Fibroblast of villous mesenchyme (primary cell): ENCODE data around the gene AGBL3. TPM values are rescaled to one million over a fixed set of nuclear protein-coding genes. Genes with fewer than 3 reads are reported as not detected.

ENCODE experiments used
- DNase-seq: peaks from one replicate; pipeline ENCODE4 v3.0.0-alpha.2; 2010; ENCODE audit warnings: low read depth
- H3K4me3 ChIP-seq: 2 replicates; pipeline ENCODE4 v1.5.1; 2011; ENCODE audit warnings: low read depth, mild to moderate bottlenecking, low read length
- total RNA-seq: library from RNA; depleted of rRNA; stranded (reverse); fragments of >200 nt; gene quantifications from 2 replicates; pipeline ENCODE4 v1.2.3, GENCODE V29; 2012
- TF ChIP-seq, protein P1 (sequence below): IDR thresholded peaks from 2 replicates; pipeline ENCODE4 v1.5.1; 2012; ENCODE audit warnings: low read depth, mild to moderate bottlenecking, low read length; ENCODE audit not compliant: insufficient read depth

AGBL3 gene
- total RNA-seq, 1 donor, result 1.3 TPM

DNA sequence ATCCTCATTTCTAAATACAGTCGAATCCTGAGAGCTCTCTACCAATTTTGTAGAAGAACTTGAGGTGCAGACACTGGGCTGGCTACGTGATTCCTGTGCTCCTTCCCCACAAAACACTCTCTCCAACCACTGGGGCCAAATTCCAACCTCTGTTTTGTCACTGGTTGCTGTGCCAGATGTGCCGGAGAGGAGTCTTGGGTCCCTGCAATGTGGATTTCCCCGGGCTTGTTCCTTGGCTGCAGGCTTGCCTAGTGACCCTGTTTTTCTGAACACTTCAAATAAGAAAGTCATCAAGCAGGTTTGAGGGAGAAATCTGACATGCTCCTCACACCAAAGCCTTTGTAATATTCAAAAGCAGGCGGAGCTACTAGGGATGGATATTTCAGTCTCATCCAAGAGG, 44.4 kb upstream of the AGBL3 start:
- H3K4me3 ChIP-seq, result no peak overlapping the region
- DNase-seq, result no peak
- TF ChIP-seq, protein P1, sequence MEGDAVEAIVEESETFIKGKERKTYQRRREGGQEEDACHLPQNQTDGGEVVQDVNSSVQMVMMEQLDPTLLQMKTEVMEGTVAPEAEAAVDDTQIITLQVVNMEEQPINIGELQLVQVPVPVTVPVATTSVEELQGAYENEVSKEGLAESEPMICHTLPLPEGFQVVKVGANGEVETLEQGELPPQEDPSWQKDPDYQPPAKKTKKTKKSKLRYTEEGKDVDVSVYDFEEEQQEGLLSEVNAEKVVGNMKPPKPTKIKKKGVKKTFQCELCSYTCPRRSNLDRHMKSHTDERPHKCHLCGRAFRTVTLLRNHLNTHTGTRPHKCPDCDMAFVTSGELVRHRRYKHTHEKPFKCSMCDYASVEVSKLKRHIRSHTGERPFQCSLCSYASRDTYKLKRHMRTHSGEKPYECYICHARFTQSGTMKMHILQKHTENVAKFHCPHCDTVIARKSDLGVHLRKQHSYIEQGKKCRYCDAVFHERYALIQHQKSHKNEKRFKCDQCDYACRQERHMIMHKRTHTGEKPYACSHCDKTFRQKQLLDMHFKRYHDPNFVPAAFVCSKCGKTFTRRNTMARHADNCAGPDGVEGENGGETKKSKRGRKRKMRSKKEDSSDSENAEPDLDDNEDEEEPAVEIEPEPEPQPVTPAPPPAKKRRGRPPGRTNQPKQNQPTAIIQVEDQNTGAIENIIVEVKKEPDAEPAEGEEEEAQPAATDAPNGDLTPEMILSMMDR, result no peak

DNA sequence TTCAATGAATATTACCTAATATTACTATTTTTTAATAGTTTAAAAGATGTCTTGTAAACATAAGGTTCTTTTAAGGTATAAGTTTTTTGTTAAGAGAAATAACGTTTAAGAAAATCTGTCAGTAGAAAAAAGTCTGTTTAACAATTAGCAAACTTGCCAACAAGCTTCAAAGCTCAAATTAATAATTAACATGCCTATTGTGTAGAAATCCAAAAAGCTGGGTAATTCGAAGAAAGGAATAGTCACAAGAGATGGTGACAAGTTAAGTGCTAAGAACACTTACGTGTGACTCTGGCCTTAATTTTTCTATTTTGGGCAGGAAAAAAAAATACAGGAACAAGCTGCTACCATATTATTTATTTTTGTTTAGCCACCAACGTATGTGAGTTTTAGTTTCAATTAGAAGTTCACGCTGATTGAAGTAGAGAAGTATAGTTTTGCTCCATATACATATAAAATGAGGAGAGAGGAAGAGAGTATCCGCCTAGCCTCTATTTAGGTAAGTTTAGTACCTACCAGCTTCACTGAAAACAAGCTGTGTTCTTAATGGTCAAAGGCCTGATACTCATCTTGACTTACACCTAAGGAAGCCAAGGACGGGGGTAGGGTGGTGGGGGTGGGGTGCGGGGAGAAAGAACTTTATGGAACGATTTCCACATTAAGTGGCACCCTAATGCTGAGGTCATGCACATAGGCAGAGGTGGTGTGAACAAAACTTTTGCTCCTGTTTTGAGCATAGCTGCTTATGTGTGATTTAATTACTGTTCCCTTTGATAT, 43.4 kb upstream of the AGBL3 start:
- H3K4me3 ChIP-seq, result no peak overlapping the region
- DNase-seq, result no peak
- TF ChIP-seq, protein P1, result no peak

DNA sequence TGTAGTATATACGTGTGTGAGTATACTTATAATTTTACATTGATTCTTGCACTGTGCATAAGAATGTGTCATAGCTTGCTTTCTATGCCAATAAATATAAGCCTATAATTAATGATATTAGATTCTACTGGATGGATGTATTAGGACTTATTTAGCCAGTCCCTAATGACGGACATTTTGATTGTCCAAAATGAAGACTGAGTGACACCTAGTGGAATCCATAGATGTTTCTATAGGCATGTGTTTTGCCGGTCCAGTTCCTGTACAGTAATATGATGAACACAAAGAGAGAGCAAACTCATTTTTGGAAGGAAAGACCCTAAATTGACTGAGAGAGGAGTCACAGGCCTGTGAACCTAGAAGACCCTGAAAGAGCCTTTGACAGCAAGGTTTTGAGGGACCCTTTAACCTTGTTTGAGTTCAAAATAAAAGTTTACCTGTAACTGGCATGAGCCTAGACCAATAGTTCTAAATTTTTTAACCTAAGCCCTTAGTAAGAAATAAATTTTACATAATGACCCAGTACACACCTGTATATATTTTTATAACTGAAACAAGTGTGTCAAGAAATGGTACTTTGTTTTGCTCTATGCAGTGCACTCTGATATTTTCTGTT, 42.4 kb upstream of the AGBL3 start:
- TF ChIP-seq, protein P1, result peak; percentile 9
- no peak for DNase-seq
- H3K4me3 ChIP-seq, result no peak overlapping the region

DNA sequence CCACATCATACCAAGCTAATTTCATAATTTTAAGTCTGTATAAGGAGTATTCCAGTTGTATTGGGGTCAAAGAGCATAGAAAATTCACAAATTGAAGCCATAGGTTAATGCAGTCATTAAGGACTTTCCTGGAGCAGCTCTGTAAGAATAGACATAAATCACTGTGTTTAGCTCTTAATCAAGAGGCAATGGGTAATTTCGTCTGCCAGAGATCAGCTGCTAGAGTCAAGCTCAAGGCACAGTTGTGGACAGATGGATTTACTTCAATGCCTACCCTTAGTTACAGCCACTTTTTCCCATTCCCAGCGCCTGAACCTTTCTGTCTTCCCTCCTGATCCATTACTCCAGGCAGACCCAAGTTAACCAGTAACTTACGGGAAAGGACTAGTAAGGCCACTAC, 40.6 kb upstream of the AGBL3 start:
- no peak overlapping the region for H3K4me3 ChIP-seq
- no peak for DNase-seq
- TF ChIP-seq, protein P1, result no peak

DNA sequence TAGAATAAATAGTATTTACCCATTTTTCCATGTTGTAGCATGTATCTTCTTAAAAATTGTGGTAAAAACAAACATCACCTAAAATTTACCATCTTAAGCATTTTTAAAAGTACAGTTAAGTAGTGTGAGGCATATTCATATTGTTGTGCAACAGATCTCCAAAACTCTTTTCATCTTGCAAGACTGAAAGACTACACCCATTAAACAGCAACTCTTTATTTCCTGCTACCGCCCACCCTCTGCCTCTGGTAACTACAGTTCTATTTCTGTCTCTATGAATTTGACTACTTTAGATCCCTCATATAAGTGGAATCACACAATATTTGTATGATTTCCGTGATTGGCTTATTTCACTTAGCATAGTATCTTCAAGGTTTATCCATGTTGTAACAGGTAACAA, 40.0 kb upstream of the AGBL3 start:
- peak; percentile 70 for DNase-seq
- TF ChIP-seq, protein P1, result no peak

DNA sequence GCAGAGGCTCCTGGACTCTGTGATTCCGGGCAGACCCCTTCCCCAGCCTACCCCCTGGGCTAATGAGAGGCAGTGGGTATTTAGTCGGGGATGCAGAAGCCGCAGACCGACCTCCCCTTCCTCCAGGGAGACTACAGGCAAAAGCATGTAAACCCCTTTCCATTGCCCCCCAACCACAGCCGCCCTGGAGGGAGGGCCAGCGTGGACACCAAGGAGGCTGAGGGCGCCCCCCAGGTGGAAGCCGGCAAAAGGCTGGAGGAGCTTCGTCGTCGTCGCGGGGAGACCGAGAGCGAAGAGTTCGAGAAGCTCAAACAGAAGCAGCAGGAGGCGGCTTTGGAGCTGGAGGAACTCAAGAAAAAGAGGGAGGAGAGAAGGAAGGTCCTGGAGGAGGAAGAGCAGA, 39.0 kb upstream of the AGBL3 start:
- TF ChIP-seq, protein P1, result no peak

More for the DNA sequence above, 40.0 kb upstream of the AGBL3 start:
- H3K4me3 ChIP-seq, result no peak overlapping the region

More for the DNA sequence above, 39.0 kb upstream of the AGBL3 start:
- H3K4me3 ChIP-seq, result no peak overlapping the region
- no peak for DNase-seq
